ENCODE results near the gene CTIF. TPM values are rescaled to one million over a fixed set of nuclear protein-coding genes. Genes with fewer than 3 reads are reported as not detected.

Gene CTIF
- total and polyA plus RNA-seq, 2 experiments from 2014 or later = 8.6 to 14.4 TPM

DNA sequence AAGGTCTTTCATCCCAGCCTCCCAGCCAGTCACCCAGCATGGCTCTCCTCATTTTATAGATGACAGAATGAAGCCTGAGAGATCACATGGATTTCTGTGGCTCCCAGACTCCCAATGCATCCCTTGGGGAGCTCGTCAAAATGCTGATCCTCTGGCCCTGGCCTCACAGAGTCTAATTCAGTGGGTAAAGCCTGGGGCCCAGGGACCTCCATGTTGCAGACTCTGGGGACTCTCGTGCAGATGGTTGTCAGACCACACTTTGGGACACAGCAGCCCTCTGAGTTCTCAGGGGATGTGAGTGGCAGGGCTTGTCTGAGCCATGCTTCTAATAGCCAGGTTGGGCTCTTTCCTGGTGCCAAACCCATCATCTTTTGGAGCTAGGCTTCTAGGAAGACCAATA, 97.0 kb downstream of the CTIF start:
- H3K4me1 Mint-ChIP-seq = peaks cover 12% of the 10 kb centered on the region
- no peaks in the 10 kb centered on the region for H3K27me3 ChIP-seq (ENCODE audit: insufficient read depth)
- H2AFZ ChIP-seq = no peak overlapping the region
- no peak overlapping the region for H3K27ac ChIP-seq (ENCODE audit: low read depth)
- H3K4me3 ChIP-seq = no peak overlapping the region
- TF ChIP-seq ZNF114 (CRISPR knock-in tag; IDR thresholded peaks at IDR 0.05) = no peak
- TF ChIP-seq, protein P1, sequence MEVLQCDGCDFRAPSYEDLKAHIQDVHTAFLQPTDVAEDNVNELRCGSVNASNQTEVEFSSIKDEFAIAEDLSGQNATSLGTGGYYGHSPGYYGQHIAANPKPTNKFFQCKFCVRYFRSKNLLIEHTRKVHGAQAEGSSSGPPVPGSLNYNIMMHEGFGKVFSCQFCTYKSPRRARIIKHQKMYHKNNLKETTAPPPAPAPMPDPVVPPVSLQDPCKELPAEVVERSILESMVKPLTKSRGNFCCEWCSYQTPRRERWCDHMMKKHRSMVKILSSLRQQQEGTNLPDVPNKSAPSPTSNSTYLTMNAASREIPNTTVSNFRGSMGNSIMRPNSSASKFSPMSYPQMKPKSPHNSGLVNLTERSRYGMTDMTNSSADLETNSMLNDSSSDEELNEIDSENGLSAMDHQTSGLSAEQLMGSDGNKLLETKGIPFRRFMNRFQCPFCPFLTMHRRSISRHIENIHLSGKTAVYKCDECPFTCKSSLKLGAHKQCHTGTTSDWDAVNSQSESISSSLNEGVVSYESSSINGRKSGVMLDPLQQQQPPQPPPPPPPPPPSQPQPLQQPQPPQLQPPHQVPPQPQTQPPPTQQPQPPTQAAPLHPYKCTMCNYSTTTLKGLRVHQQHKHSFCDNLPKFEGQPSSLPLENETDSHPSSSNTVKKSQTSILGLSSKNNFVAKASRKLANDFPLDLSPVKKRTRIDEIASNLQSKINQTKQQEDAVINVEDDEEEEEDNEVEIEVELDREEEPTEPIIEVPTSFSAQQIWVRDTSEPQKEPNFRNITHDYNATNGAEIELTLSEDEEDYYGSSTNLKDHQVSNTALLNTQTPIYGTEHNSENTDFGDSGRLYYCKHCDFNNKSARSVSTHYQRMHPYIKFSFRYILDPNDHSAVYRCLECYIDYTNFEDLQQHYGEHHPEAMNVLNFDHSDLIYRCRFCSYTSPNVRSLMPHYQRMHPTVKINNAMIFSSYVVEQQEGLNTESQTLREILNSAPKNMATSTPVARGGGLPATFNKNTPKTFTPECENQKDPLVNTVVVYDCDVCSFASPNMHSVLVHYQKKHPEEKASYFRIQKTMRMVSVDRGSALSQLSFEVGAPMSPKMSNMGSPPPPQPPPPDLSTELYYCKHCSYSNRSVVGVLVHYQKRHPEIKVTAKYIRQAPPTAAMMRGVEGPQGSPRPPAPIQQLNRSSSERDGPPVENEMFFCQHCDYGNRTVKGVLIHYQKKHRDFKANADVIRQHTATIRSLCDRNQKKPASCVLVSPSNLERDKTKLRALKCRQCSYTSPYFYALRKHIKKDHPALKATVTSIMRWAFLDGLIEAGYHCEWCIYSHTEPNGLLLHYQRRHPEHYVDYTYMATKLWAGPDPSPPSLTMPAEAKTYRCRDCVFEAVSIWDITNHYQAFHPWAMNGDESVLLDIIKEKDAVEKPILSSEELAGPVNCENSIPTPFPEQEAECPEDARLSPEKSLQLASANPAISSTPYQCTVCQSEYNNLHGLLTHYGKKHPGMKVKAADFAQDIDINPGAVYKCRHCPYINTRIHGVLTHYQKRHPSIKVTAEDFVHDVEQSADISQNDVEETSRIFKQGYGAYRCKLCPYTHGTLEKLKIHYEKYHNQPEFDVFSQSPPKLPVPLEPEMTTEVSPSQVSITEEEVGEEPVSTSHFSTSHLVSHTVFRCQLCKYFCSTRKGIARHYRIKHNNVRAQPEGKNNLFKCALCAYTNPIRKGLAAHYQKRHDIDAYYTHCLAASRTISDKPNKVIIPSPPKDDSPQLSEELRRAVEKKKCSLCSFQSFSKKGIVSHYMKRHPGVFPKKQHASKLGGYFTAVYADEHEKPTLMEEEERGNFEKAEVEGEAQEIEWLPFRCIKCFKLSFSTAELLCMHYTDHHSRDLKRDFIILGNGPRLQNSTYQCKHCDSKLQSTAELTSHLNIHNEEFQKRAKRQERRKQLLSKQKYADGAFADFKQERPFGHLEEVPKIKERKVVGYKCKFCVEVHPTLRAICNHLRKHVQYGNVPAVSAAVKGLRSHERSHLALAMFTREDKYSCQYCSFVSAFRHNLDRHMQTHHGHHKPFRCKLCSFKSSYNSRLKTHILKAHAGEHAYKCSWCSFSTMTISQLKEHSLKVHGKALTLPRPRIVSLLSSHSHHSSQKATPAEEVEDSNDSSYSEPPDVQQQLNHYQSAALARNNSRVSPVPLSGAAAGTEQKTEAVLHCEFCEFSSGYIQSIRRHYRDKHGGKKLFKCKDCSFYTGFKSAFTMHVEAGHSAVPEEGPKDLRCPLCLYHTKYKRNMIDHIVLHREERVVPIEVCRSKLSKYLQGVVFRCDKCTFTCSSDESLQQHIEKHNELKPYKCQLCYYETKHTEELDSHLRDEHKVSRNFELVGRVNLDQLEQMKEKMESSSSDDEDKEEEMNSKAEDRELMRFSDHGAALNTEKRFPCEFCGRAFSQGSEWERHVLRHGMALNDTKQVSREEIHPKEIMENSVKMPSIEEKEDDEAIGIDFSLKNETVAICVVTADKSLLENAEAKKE (CRISPR knock-in tag; IDR thresholded peaks at IDR 0.05) = no peak
- TF ChIP-seq EZH2phosphoT487 (IDR thresholded peaks at IDR 0.05; ENCODE audit: unreplicated experiment) = no peak
- no peak for TF ChIP-seq ZNF331 (CRISPR knock-in tag; IDR thresholded peaks at IDR 0.05; ENCODE audit: low read depth)
- TF ChIP-seq, protein P2, sequence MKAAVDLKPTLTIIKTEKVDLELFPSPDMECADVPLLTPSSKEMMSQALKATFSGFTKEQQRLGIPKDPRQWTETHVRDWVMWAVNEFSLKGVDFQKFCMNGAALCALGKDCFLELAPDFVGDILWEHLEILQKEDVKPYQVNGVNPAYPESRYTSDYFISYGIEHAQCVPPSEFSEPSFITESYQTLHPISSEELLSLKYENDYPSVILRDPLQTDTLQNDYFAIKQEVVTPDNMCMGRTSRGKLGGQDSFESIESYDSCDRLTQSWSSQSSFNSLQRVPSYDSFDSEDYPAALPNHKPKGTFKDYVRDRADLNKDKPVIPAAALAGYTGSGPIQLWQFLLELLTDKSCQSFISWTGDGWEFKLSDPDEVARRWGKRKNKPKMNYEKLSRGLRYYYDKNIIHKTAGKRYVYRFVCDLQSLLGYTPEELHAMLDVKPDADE (IDR thresholded peaks at IDR 0.05) = no peak
- TF ChIP-seq STAT1 (IDR thresholded peaks at IDR 0.05; ENCODE audit: unreplicated experiment) = no peak
- DNase-seq (ENCODE audit: low spot score) (no peak), ATAC-seq (no peak)
- peaks cover 2% of the 10 kb centered on the region; the same call in 1 of the 3 replicates for H3K36me3 Mint-ChIP-seq (ENCODE audit: low read depth)
- H4K20me1 ChIP-seq (replicated peaks; ENCODE audit: insufficient read depth) = no peaks in the 10 kb centered on the region
- H3K27me3 Mint-ChIP-seq (ENCODE audit: insufficient read depth, low read depth, poor library complexity) = peaks cover 15% of the 10 kb centered on the region
- no peak overlapping the region for H3K4me3 Mint-ChIP-seq
- H3K4me1 ChIP-seq (ENCODE audit: insufficient read depth) = peaks cover 5% of the 10 kb centered on the region; the same call in 1 of the 2 replicates
- no peaks in the 10 kb centered on the region for H3F3A ChIP-seq (replicated peaks; ENCODE audit: low read depth)
- no peaks in the 10 kb centered on the region for H3K79me2 ChIP-seq (replicated peaks; ENCODE audit: insufficient read depth)
- no peaks in the 10 kb centered on the region for H3K9me2 ChIP-seq (ENCODE audit: insufficient read depth)
- H3K9me3 Mint-ChIP-seq = no peaks in the 10 kb centered on the region
- H3K4me2 ChIP-seq = no peak overlapping the region
- no peak overlapping the region for H3K27ac Mint-ChIP-seq
- H3K36me3 ChIP-seq (ENCODE audit: insufficient read depth) = no peaks in the 10 kb centered on the region
